Measurements from ENCODE around the gene AP2A2. TPM values are rescaled to one million over a fixed set of nuclear protein-coding genes. Genes with fewer than 3 reads are reported as not detected.

The AP2A2 gene
- total RNA-seq, 2 experiments from 2014 or later, result 24.9 to 43.0 TPM

DNA sequence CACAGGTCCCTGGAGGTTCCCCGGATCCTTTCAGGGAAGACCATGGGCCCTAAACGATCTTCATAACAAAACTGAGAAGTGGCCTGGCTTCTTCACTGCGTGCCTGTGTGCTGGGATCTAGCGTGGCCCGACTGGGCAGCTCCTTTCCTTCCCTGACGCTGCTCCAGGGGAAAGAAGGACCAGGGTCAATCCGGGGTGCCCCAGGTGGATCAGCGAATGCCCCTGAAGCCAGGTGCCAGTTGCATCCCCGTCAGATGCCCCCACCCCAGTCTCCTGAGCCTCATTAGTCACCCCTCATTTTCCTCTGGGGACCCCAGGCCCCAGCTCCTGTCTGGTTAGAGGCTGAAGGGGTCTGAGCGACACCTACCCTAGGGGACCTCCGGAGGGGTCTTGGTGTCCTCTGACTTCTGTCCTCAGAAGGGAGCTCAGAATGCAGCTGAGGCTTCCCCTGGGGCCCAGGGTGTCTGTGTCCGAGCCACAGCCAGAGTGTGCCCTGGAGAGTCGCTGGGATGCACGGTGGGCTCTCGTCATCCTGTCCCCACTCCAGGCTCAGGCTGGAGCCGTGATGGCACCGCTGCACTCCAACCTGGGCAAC is 129.5 kb downstream of the AP2A2 start:
- H3K9me2 ChIP-seq (ENCODE audit: insufficient read depth, low read length), result no peaks in the 10 kb centered on the region
- no peak overlapping the region for H3K27ac ChIP-seq (ENCODE audit: low read depth, low read length, poor library complexity, severe bottlenecking)
- POLR2A ChIA-PET, result no interaction called here
- H3K4me1 ChIP-seq (ENCODE audit: insufficient read depth, low read length, poor library complexity, severe bottlenecking), result no peaks in the 10 kb centered on the region
- H3K4me3 ChIP-seq (ENCODE audit: low read depth, low read length, poor library complexity, severe bottlenecking), result no peak overlapping the region
- CTCF ChIA-PET (ENCODE audit: unreplicated experiment), result interaction anchor here (0.6 kb wide), 1 partner anchor 112 kb away, joined by 3 read pairs; no protein-coding TSS in a partner anchor
- H4K20me1 ChIP-seq (ENCODE audit: insufficient read depth, low read length), result no peaks in the 10 kb centered on the region
- BruUV-seq (replicated peaks), result no TSS peak
- no peak for DNase-seq (ENCODE audit: low spot score)
- H3K36me3 ChIP-seq (ENCODE audit: insufficient read depth, low read length), result no peaks in the 10 kb centered on the region
- intact Hi-C loops (cut with micrococcal nuclease; ENCODE audit: unreplicated experiment), result no loop called here
- H3K79me2 ChIP-seq (ENCODE audit: insufficient read depth, low read depth, low read length), result no peaks in the 10 kb centered on the region
- H2AFZ ChIP-seq (ENCODE audit: low read length), result no peak overlapping the region
- H3K4me2 ChIP-seq (ENCODE audit: low read length), result no peak overlapping the region
- TF ChIP-seq, protein P1, sequence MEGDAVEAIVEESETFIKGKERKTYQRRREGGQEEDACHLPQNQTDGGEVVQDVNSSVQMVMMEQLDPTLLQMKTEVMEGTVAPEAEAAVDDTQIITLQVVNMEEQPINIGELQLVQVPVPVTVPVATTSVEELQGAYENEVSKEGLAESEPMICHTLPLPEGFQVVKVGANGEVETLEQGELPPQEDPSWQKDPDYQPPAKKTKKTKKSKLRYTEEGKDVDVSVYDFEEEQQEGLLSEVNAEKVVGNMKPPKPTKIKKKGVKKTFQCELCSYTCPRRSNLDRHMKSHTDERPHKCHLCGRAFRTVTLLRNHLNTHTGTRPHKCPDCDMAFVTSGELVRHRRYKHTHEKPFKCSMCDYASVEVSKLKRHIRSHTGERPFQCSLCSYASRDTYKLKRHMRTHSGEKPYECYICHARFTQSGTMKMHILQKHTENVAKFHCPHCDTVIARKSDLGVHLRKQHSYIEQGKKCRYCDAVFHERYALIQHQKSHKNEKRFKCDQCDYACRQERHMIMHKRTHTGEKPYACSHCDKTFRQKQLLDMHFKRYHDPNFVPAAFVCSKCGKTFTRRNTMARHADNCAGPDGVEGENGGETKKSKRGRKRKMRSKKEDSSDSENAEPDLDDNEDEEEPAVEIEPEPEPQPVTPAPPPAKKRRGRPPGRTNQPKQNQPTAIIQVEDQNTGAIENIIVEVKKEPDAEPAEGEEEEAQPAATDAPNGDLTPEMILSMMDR (conservative IDR thresholded peaks at IDR 0.05; ENCODE audit: low read length), result no peak
- H3K9me3 ChIP-seq (ENCODE audit: low read length), result no peaks in the 10 kb centered on the region

DNA sequence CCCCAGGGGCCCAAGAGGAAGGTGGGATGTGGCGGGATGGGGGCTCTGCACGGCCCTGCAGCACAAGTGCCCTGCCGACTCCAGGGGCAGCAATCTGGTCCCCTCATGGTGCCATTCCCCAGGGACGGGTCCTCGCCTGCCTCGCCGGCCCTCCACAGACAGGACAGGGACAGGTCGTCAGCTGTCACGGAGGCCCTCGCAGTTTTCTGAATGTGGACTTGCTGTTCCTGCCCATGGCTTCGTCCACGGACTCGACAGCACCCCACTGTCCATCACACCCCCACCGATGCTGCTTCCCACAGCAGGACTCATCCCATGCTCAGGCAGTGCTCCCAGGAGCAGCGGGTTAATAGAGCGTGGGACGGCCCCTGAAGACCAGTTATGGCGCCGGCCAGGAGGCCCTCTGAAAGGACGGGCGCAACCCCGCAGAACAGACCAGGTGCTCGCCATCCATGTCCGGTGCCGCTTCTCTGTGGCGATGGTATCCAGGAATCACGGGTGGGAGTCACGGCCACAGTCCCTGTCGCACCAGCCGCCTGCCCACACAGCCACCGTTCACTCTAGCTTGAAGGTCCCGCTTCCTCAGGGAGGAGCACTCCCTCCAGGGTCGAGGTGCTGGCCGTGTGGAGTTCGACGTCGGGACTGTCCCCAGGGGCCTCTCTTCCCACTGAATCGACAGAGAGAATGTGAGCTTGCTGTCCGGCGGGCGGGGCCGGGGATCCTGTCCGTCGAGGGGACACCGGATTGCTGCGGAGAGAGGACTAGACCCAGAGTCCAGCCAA is 130.5 kb downstream of the AP2A2 start:
- CTCF ChIA-PET (ENCODE audit: unreplicated experiment), result no interaction called here
- DNase-seq (ENCODE audit: low spot score), result no peak
- Histone ChIP-seq H3K9me3 (ENCODE audit: low read length) (no peaks in the 10 kb centered on the region), H3K4me3 (ENCODE audit: low read depth, low read length, poor library complexity, severe bottlenecking) (no peak overlapping the region), H3K27ac (ENCODE audit: low read depth, low read length, poor library complexity, severe bottlenecking) (no peak overlapping the region), H3K4me1 (ENCODE audit: insufficient read depth, low read length, poor library complexity, severe bottlenecking) (no peaks in the 10 kb centered on the region), H2AFZ (ENCODE audit: low read length) (no peak overlapping the region), H3K36me3 (ENCODE audit: insufficient read depth, low read length) (no peaks in the 10 kb centered on the region), H3K79me2 (ENCODE audit: insufficient read depth, low read depth, low read length) (no peaks in the 10 kb centered on the region), H4K20me1 (ENCODE audit: insufficient read depth, low read length) (no peaks in the 10 kb centered on the region), H3K9me2 (ENCODE audit: insufficient read depth, low read length) (no peaks in the 10 kb centered on the region), H3K4me2 (ENCODE audit: low read length) (no peak overlapping the region)
- intact Hi-C loops (cut with micrococcal nuclease; ENCODE audit: unreplicated experiment), result no loop called here
- no TSS peak for BruUV-seq (replicated peaks)
- POLR2A ChIA-PET, result no interaction called here
- TF ChIP-seq, protein P1 (conservative IDR thresholded peaks at IDR 0.05; ENCODE audit: low read length), result no peak
- no peak for TF ChIP-seq EZH2phosphoT487 (IDR thresholded peaks at IDR 0.05; ENCODE audit: borderline replicate concordance, low read depth, low read length)

DNA sequence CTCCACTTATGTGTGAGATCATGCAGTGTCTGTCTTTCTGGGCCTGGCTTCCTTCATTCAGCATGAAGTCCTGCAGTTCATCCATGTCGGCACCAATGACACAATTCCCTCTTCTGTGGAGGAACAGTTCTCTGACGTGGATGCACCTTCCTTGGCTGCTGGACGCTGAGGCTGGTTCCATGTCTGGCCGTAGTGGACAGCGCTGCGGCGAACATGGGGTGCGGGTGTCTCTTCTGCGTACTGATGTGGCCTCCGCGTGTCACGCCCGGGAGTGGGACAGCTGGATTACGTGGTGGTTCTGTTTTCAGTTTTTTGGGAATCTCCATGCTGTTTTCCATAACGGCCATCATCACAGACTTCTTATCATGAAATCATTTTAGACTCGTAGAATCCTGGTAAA is 132.1 kb downstream of the AP2A2 start:
- Histone ChIP-seq H3K36me3 (ENCODE audit: insufficient read depth, low read length) (no peaks in the 10 kb centered on the region), H3K4me1 (ENCODE audit: insufficient read depth, low read length, poor library complexity, severe bottlenecking) (no peaks in the 10 kb centered on the region), H3K9me3 (ENCODE audit: low read length) (no peaks in the 10 kb centered on the region), H4K20me1 (ENCODE audit: insufficient read depth, low read length) (no peaks in the 10 kb centered on the region), H3K9me2 (ENCODE audit: insufficient read depth, low read length) (no peaks in the 10 kb centered on the region), H3K79me2 (ENCODE audit: insufficient read depth, low read depth, low read length) (no peaks in the 10 kb centered on the region), H3K4me2 (ENCODE audit: low read length) (no peak overlapping the region), H3K4me3 (ENCODE audit: low read depth, low read length, poor library complexity, severe bottlenecking) (no peak overlapping the region), H3K27ac (ENCODE audit: low read depth, low read length, poor library complexity, severe bottlenecking) (no peak overlapping the region), H2AFZ (ENCODE audit: low read length) (no peak overlapping the region)
- intact Hi-C loops (cut with micrococcal nuclease; ENCODE audit: unreplicated experiment), result no loop called here
- CTCF ChIA-PET (ENCODE audit: unreplicated experiment), result no interaction called here
- BruUV-seq (replicated peaks), result no TSS peak
- POLR2A ChIA-PET, result no interaction called here
- TF ChIP-seq, protein P1 (conservative IDR thresholded peaks at IDR 0.05; ENCODE audit: low read length), result no peak
- TF ChIP-seq EZH2phosphoT487 (IDR thresholded peaks at IDR 0.05; ENCODE audit: borderline replicate concordance, low read depth, low read length), result no peak
- no peak for DNase-seq (ENCODE audit: low spot score)

All from OCI-LY7 (cell line).